CD8-positive, alpha-beta memory T cell (primary cell): Measurements from ENCODE around the gene MLLT10. TPM values are rescaled to one million over a fixed set of nuclear protein-coding genes. Genes with fewer than 3 reads are reported as not detected.
A peak's percentile ranks its signal among the peaks of the same experiment; 100 is the strongest.

Source experiments
- CTCF ChIA-PET: fragments of 350-600 bp; sonication (Branson Sonifier 250); formaldehyde crosslinking; loops from one replicate; lab custom pipeline; 2021; ENCODE audit warnings: antibody characterized with exemption; lab: Charles Lee
- POLR2A ChIA-PET: fragments of 350-600 bp; sonication (Branson Sonifier 250); formaldehyde crosslinking; loops from one replicate; lab custom pipeline; 2021; ENCODE audit warnings: antibody characterized with exemption; lab: Charles Lee
- DNase-seq, 5 donors: peaks; one replicate each; pipeline versions ENCODE4 v3.0.0 to v3.0.0-alpha.2; 2020 to 2022; ENCODE audit warnings: mixed read lengths in 1 of 5
- H3K27ac ChIP-seq: one replicate; pipeline ENCODE4 v1.7.0; 2013; ENCODE audit warnings: low read depth, mild to moderate bottlenecking, low read length, moderate library complexity
- H3K27me3 ChIP-seq: 2 replicates; pipeline ENCODE4 v1.7.0; 2013; ENCODE audit warnings: low read length, mild to moderate bottlenecking; ENCODE audit not compliant: insufficient read depth, poor library complexity, severe bottlenecking
- H3K36me3 ChIP-seq: 2 replicates; pipeline ENCODE4 v1.7.0; 2013; ENCODE audit warnings: mild to moderate bottlenecking, low read length, moderate library complexity; ENCODE audit not compliant: insufficient read depth
- H3K4me1 ChIP-seq: 2 replicates; pipeline ENCODE4 v1.7.0; 2013; ENCODE audit warnings: mild to moderate bottlenecking, low read length, moderate library complexity; ENCODE audit not compliant: insufficient read depth
- H3K4me3 ChIP-seq: 2 replicates; pipeline ENCODE4 v1.7.0; 2013; ENCODE audit warnings: mild to moderate bottlenecking, low read length
- H3K9me3 ChIP-seq: 2 replicates; pipeline ENCODE4 v1.7.0; 2013; ENCODE audit warnings: mild to moderate bottlenecking, low read length
- H3K27ac Mint-ChIP-seq, 8 donors: one replicate each; pipeline ENCODE4 v1.8.0; 2020 to 2021; ENCODE audit warnings: mixed read lengths in 8 of 8, mild to moderate bottlenecking in 6 of 8, inconsistent platforms in 3 of 8, moderate library complexity in 3 of 8
- H3K27me3 Mint-ChIP-seq, 2 donors: one replicate each; pipeline ENCODE4 v1.8.0; 2020 to 2021; ENCODE audit warnings: mixed read lengths in 2 of 2, mild to moderate bottlenecking in 1 of 2, moderate library complexity in 1 of 2
- H3K36me3 Mint-ChIP-seq, 3 donors: one replicate each; pipeline ENCODE4 v1.8.0; 2020 to 2021; ENCODE audit warnings: mixed read lengths in 3 of 3, inconsistent platforms in 1 of 3, mild to moderate bottlenecking in 1 of 3
- H3K4me1 Mint-ChIP-seq, 3 donors: one replicate each; pipeline ENCODE4 v1.8.0; 2020 to 2021; ENCODE audit warnings: mixed read lengths in 3 of 3, inconsistent platforms in 1 of 3, mild to moderate bottlenecking in 1 of 3
- H3K4me3 Mint-ChIP-seq, 7 donors: one replicate each; pipeline ENCODE4 v1.8.0; 2020 to 2021; ENCODE audit warnings: mixed read lengths in 7 of 7, mild to moderate bottlenecking in 6 of 7, moderate library complexity in 4 of 7, inconsistent platforms in 2 of 7
- H3K9me3 Mint-ChIP-seq, 5 donors: one replicate each; pipeline ENCODE4 v1.8.0; 2020 to 2022; ENCODE audit warnings: mixed read lengths in 5 of 5, mild to moderate bottlenecking in 3 of 5, moderate library complexity in 2 of 5, inconsistent platforms in 1 of 5
- polyA plus RNA-seq: library from polyadenylated mRNA; unstranded; fragments of 300-500 nt; fragmentation: Illumina TruSeq; gene quantifications from one replicate; pipeline ENCODE4 v1.2.3, GENCODE V29; 2021
- total RNA-seq, 2 experiments: library from RNA; stranded (reverse); gene quantifications; one replicate each; pipeline ENCODE4 v1.2.3, GENCODE V29; 2021

The MLLT10 gene
- total and polyA plus RNA-seq, 3 experiments from 2014 or later = 7.4 to 37.2 (median 35.6) TPM

GRCh38 chr10:21528236-21529031, 5.6 kb upstream of the MLLT10 start:
- POLR2A ChIA-PET = no interaction called here
- H3K9me3 Mint-ChIP-seq = no peaks in the 10 kb centered on the region
- Histone ChIP-seq H3K27ac (peak overlapping the region; percentile 70), H3K4me1 (peaks cover 22% of the 10 kb centered on the region), H3K36me3 (no peaks in the 10 kb centered on the region), H3K4me3 (no peak overlapping the region), H3K9me3 (no peaks in the 10 kb centered on the region), H3K27me3 (no peaks in the 10 kb centered on the region)
- H3K27me3 Mint-ChIP-seq = peaks cover 1 to 10% of the 10 kb centered on the region in 2 donors
- H3K4me3 Mint-ChIP-seq = peak overlapping the region in 5 of 7 donors; percentile 18 to 71 (median 50)
- H3K27ac Mint-ChIP-seq = peak overlapping the region in 3 of 8 donors; percentile 17 to 72 (median 63)
- DNase-seq = no peak
- H3K36me3 Mint-ChIP-seq = peaks cover 0 to 13% (median 0%) of the 10 kb centered on the region in 3 donors
- CTCF ChIA-PET = interaction anchor here (3.1 kb wide), 1 partner anchor 33 kb away, joined by 19 read pairs; no protein-coding TSS in a partner anchor
- H3K4me1 Mint-ChIP-seq = peaks cover 32 to 44% (median 40%) of the 10 kb centered on the region in 3 donors

- CTCF ChIA-PET = interaction anchor here (3.5 kb wide), 1 partner anchor 33 kb away, joined by 14 read pairs; no protein-coding TSS in a partner anchor
- H3K9me3 ChIP-seq = no peaks in the 10 kb centered on the region
- H3K4me3 ChIP-seq = no peak overlapping the region
- no peaks in the 10 kb centered on the region for H3K27me3 ChIP-seq
- Mint-ChIP-seq H3K9me3 (no peaks in the 10 kb centered on the region), H3K36me3 (peaks cover 0 to 16% (median 0%) of the 10 kb centered on the region in 3 donors), H3K4me1 (peaks cover 33 to 47% (median 43%) of the 10 kb centered on the region in 3 donors), H3K4me3 (peak overlapping the region in 1 of 7 donors; percentile 71), H3K27ac (peak overlapping the region in 3 of 8 donors; percentile 17 to 72 (median 71)), H3K27me3 (peaks cover 0 to 10% of the 10 kb centered on the region in 2 donors)
- peak overlapping the region; percentile 21 for H3K27ac ChIP-seq
- no peak for DNase-seq
- POLR2A ChIA-PET = no interaction called here
- peaks cover 23% of the 10 kb centered on the region for H3K4me1 ChIP-seq
- no peaks in the 10 kb centered on the region for H3K36me3 ChIP-seq
Measured at GRCh38 chr10:21529032-21529910, 4.8 kb upstream of the MLLT10 start.

GRCh38 chr10:21530168-21530567, 3.9 kb upstream of the MLLT10 start:
- H3K4me1 ChIP-seq = peaks cover 18% of the 10 kb centered on the region
- H3K36me3 Mint-ChIP-seq = peaks cover 0 to 18% (median 0%) of the 10 kb centered on the region in 3 donors

GRCh38 chr10:21530641-21531040, 3.4 kb upstream of the MLLT10 start:
- H3K36me3 Mint-ChIP-seq = peaks cover 0 to 18% (median 0%) of the 10 kb centered on the region in 3 donors
- no peak overlapping the region for H3K4me3 ChIP-seq
- no peak for DNase-seq
- H3K4me3 Mint-ChIP-seq = peak overlapping the region in 1 of 7 donors; percentile 68
- H3K9me3 ChIP-seq = no peaks in the 10 kb centered on the region
- POLR2A ChIA-PET = no interaction called here
- H3K4me1 Mint-ChIP-seq = peaks cover 29 to 41% (median 38%) of the 10 kb centered on the region in 3 donors
- H3K27me3 Mint-ChIP-seq = peaks cover 0 to 5% of the 10 kb centered on the region in 2 donors
- H3K27ac ChIP-seq = no peak overlapping the region
- peak overlapping the region in 1 of 8 donors; percentile 79 for H3K27ac Mint-ChIP-seq
- peaks cover 20% of the 10 kb centered on the region for H3K4me1 ChIP-seq
- no peaks in the 10 kb centered on the region for H3K9me3 Mint-ChIP-seq
- CTCF ChIA-PET = interaction anchor here (3.5 kb wide), 1 partner anchor 34 kb away, joined by 14 read pairs; no protein-coding TSS in a partner anchor
- no peaks in the 10 kb centered on the region for H3K27me3 ChIP-seq
- H3K36me3 ChIP-seq = no peaks in the 10 kb centered on the region

More at GRCh38 chr10:21530168-21530567, 3.9 kb upstream of the MLLT10 start:
- no peak overlapping the region for H3K4me3 ChIP-seq
- H3K4me1 Mint-ChIP-seq = peaks cover 28 to 41% (median 38%) of the 10 kb centered on the region in 3 donors
- ChIA-PET POLR2A (no interaction called here), CTCF (interaction anchor here (3.5 kb wide), 1 partner anchor 34 kb away, joined by 14 read pairs; no protein-coding TSS in a partner anchor)
- no peaks in the 10 kb centered on the region for H3K9me3 ChIP-seq
- no peaks in the 10 kb centered on the region for H3K9me3 Mint-ChIP-seq
- H3K36me3 ChIP-seq = no peaks in the 10 kb centered on the region
- peaks cover 0 to 8% of the 10 kb centered on the region in 2 donors for H3K27me3 Mint-ChIP-seq
- no peak for DNase-seq
- no peak overlapping the region for H3K4me3 Mint-ChIP-seq
- no peaks in the 10 kb centered on the region for H3K27me3 ChIP-seq
- no peak overlapping the region for H3K27ac Mint-ChIP-seq
- no peak overlapping the region for H3K27ac ChIP-seq

- H3K27ac Mint-ChIP-seq = peak overlapping the region in 1 of 8 donors; percentile 79
- Histone ChIP-seq H3K27ac (no peak overlapping the region), H3K9me3 (no peaks in the 10 kb centered on the region), H3K4me1 (peaks cover 24% of the 10 kb centered on the region), H3K4me3 (no peak overlapping the region), H3K36me3 (no peaks in the 10 kb centered on the region), H3K27me3 (no peaks in the 10 kb centered on the region)
- H3K9me3 Mint-ChIP-seq = no peaks in the 10 kb centered on the region
- peaks cover 29 to 42% (median 42%) of the 10 kb centered on the region in 3 donors for H3K4me1 Mint-ChIP-seq
- POLR2A ChIA-PET = no interaction called here
- no peak overlapping the region for H3K4me3 Mint-ChIP-seq
- peaks cover 0 to 18% (median 0%) of the 10 kb centered on the region in 3 donors for H3K36me3 Mint-ChIP-seq
- DNase-seq = no peak
- CTCF ChIA-PET = interaction anchor here (3.5 kb wide), 1 partner anchor 35 kb away, joined by 14 read pairs; no protein-coding TSS in a partner anchor
- H3K27me3 Mint-ChIP-seq = peaks cover 0 to 5% of the 10 kb centered on the region in 2 donors
Measured at GRCh38 chr10:21531164-21531563, 2.9 kb upstream of the MLLT10 start.

GRCh38 chr10:21532694-21533466, 1.2 kb upstream of the MLLT10 start:
- CTCF ChIA-PET = interaction anchor here (3.5 kb wide), 1 partner anchor 37 kb away, joined by 14 read pairs; no protein-coding TSS in a partner anchor
- H3K4me1 Mint-ChIP-seq = peaks cover 27 to 39% (median 37%) of the 10 kb centered on the region in 3 donors
- peak overlapping the region; percentile 93 for H3K4me3 ChIP-seq
- no peak for DNase-seq
- H3K9me3 ChIP-seq = no peaks in the 10 kb centered on the region
- peak overlapping the region; percentile 92 to 97 (median 96) for H3K4me3 Mint-ChIP-seq
- peaks cover 0 to 19% (median 2%) of the 10 kb centered on the region in 3 donors for H3K36me3 Mint-ChIP-seq
- H3K9me3 Mint-ChIP-seq = no peaks in the 10 kb centered on the region
- H3K27me3 Mint-ChIP-seq = no peaks in the 10 kb centered on the region
- POLR2A ChIA-PET = interaction anchor here (0.6 to 1.6 kb wide), 4 partner anchors 7 to 807 kb away, joined by 3 to 5 read pairs (median 4); partner anchors contain the start of gene SKIDA1
- peak overlapping the region; percentile 89 for H3K27ac ChIP-seq
- peaks cover 23% of the 10 kb centered on the region for H3K4me1 ChIP-seq
- H3K27me3 ChIP-seq = no peaks in the 10 kb centered on the region
- H3K27ac Mint-ChIP-seq = peak overlapping the region; percentile 80 to 98 (median 96)
- no peaks in the 10 kb centered on the region for H3K36me3 ChIP-seq

GRCh38 chr10:21534280-21534586, 201 bp downstream of the MLLT10 start:
- CTCF ChIA-PET = no interaction called here

More at GRCh38 chr10:21534280-21534586, 201 bp downstream of the MLLT10 start:
- H3K4me3 ChIP-seq = peak overlapping the region; percentile 34
- no peaks in the 10 kb centered on the region for H3K9me3 Mint-ChIP-seq
- H3K4me1 ChIP-seq = peaks cover 23% of the 10 kb centered on the region
- no peaks in the 10 kb centered on the region for H3K36me3 ChIP-seq
- H3K27me3 Mint-ChIP-seq = no peaks in the 10 kb centered on the region
- peaks cover 5 to 29% (median 5%) of the 10 kb centered on the region in 3 donors for H3K36me3 Mint-ChIP-seq
- peaks cover 25 to 38% (median 31%) of the 10 kb centered on the region in 3 donors for H3K4me1 Mint-ChIP-seq
- H3K27ac ChIP-seq = peak overlapping the region; percentile 51
- no peak for DNase-seq
- no peaks in the 10 kb centered on the region for H3K9me3 ChIP-seq
- POLR2A ChIA-PET = interaction anchor here (1.2 to 1.6 kb wide), 3 partner anchors 9 to 806 kb away, joined by 3 to 4 read pairs (median 3); partner anchors contain the start of gene SKIDA1
- peak overlapping the region in 7 of 8 donors; percentile 58 to 92 (median 88) for H3K27ac Mint-ChIP-seq
- no peaks in the 10 kb centered on the region for H3K27me3 ChIP-seq
- H3K4me3 Mint-ChIP-seq = peak overlapping the region; percentile 86 to 96 (median 94)
